K562 (cell line): ENCODE data around the gene HNRNPH3. TPM values are rescaled to one million over a fixed set of nuclear protein-coding genes. Genes with fewer than 3 reads are reported as not detected.

Source experiments
- DIDO1 ChIP-seq: fragments of 450-650 bp; IDR thresholded peaks from 2 replicates; pipeline ENCODE4 v1.6.1; 2016; ENCODE audit warnings: low read depth, missing biosample characterization, missing genetic modification characterization
- ETS2 ChIP-seq: IDR thresholded peaks from 2 replicates; pipeline ENCODE4 v1.6.1; 2016; ENCODE audit warnings: borderline replicate concordance, missing genetic modification characterization, mild to moderate bottlenecking, moderate library complexity, missing compliant biosample characterization; ENCODE audit not compliant: poor library complexity, severe bottlenecking
- MAZ ChIP-seq, 2 experiments: fragments of 450-650 bp in 1 of 2; sonication (generic) in 1 of 2; formaldehyde crosslinking; IDR thresholded peaks in 1 of 2; conservative IDR thresholded peaks in 1 of 2; 2 replicates each; pipeline versions ENCODE4 v1.4.0 to v1.5.0; 2020; ENCODE audit warnings: mild to moderate bottlenecking in 1 of 2, missing genetic modification reagents in 1 of 2
- MYBL2 ChIP-seq, 2 experiments: fragments of 450-650 bp in 1 of 2; sonication (generic) in 1 of 2; formaldehyde crosslinking in 1 of 2; IDR thresholded peaks; 2 replicates each; pipeline versions ENCODE4 v1.6.1 to v1.8.1; 2017 to 2022; ENCODE audit warnings: borderline replicate concordance in 1 of 2, inconsistent platforms in 1 of 2, low read depth in 1 of 2, mild to moderate bottlenecking in 1 of 2, missing genetic modification reagents in 1 of 2, moderate library complexity in 1 of 2
- polyA plus RNA-seq, 8 experiments: library from polyadenylated mRNA; depleted of rRNA in 4 of 8; stranded (reverse) in 5 of 8; unstranded in 3 of 8; fragments of >200 nt; fragmentation: Nextera tagmentation in 2 of 8; fragmentation: Illumina TruSeq in 1 of 8; extraction: Ambion mirVana in 2 of 8; extraction: Trizol in 1 of 8; gene quantifications; 2 replicates each; pipeline versions ENCODE4 v1.2.1 to v1.2.3, GENCODE V29; 2011 to 2014; ENCODE audit warnings: inconsistent platforms in 1 of 8, missing spikeins in 1 of 8
- total RNA-seq, 7 experiments: library from RNA; depleted of rRNA in 6 of 7; stranded (reverse); fragments of >200 nt in 6 of 7; fragmentation: Illumina TruSeq in 2 of 7; extraction: Trizol in 2 of 7; gene quantifications; 2 replicates each; pipeline versions ENCODE4 v1.2.1 to v1.2.3, GENCODE V29; 2011 to 2021; ENCODE audit warnings: low replicate concordance in 1 of 7
- TF ChIP-seq, protein P1 (sequence below): sonication (generic); formaldehyde crosslinking; IDR thresholded peaks from 2 replicates; pipeline ENCODE4 v1.4.0; 2020; ENCODE audit warnings: mild to moderate bottlenecking, missing genetic modification reagents
- TF ChIP-seq, protein P2 (sequence below), 2 experiments: IDR thresholded peaks; 2 replicates each; pipeline ENCODE4 v1.6.1; 2012; ENCODE audit warnings: improper control_type of control experiment in 2 of 2, low read depth in 2 of 2, low read length in 2 of 2, borderline replicate concordance in 1 of 2
- TF ChIP-seq, protein P3 (sequence below): fragments of 200-600 bp; sonication (generic); IDR thresholded peaks from one replicate; pipeline ENCODE4 v1.6.1; 2012; ENCODE audit warnings: mild to moderate bottlenecking, low read depth, low read length, inconsistent platforms

Gene HNRNPH3
- total and polyA plus RNA-seq, 9 of the 15 experiments (the other 6 are each of a cell fraction or from before 2014, with no cell fraction given) = 52.8 to 562 (median 152) TPM

DNA sequence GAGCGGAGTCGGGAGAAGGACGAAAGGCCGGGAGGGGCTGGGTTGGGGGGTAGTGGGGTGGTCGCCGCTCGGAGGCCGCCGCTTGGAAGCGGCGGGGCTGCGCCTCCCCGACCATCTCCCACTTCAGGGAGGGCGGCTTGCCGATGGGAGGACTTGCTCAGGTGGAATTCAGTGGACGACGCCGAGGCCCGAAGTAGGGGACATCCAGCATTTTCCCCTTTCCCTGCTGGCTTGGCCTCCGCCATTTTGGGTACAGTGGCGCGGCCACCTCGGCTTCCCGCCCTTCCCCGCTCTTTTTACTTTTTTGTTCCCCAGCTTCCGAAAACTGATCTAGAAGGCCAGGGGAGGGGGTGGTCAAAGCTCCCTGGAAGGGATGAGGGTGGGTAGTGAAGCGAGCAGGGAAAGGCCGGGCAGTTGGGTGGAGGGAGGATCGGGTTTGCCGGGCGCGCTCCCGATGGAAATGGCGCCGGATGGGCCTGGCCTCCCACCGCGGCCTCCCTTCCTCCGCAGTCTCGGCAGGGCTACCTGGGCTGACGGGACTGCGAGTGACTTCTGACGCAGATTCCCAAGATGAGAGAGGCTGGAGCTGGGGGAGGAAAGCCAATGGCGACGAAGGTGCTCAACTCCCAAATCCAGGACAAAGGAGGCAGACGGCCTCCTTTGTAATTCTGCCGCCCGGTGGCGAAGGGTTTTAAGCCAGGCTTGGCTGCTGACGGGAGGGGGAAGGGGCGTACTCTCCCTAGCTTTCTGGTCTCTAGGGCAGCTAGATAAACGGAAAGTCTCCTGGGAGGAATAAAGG, 594 bp downstream of the HNRNPH3 start, which contains the start of gene PBLD (continued):
- TF ChIP-seq, protein P1, sequence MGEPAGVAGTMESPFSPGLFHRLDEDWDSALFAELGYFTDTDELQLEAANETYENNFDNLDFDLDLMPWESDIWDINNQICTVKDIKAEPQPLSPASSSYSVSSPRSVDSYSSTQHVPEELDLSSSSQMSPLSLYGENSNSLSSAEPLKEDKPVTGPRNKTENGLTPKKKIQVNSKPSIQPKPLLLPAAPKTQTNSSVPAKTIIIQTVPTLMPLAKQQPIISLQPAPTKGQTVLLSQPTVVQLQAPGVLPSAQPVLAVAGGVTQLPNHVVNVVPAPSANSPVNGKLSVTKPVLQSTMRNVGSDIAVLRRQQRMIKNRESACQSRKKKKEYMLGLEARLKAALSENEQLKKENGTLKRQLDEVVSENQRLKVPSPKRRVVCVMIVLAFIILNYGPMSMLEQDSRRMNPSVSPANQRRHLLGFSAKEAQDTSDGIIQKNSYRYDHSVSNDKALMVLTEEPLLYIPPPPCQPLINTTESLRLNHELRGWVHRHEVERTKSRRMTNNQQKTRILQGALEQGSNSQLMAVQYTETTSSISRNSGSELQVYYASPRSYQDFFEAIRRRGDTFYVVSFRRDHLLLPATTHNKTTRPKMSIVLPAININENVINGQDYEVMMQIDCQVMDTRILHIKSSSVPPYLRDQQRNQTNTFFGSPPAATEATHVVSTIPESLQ (CRISPR knock-in tag) = no peak
- no peak for TF ChIP-seq ETS2 (tag)
- TF ChIP-seq, protein P2, sequence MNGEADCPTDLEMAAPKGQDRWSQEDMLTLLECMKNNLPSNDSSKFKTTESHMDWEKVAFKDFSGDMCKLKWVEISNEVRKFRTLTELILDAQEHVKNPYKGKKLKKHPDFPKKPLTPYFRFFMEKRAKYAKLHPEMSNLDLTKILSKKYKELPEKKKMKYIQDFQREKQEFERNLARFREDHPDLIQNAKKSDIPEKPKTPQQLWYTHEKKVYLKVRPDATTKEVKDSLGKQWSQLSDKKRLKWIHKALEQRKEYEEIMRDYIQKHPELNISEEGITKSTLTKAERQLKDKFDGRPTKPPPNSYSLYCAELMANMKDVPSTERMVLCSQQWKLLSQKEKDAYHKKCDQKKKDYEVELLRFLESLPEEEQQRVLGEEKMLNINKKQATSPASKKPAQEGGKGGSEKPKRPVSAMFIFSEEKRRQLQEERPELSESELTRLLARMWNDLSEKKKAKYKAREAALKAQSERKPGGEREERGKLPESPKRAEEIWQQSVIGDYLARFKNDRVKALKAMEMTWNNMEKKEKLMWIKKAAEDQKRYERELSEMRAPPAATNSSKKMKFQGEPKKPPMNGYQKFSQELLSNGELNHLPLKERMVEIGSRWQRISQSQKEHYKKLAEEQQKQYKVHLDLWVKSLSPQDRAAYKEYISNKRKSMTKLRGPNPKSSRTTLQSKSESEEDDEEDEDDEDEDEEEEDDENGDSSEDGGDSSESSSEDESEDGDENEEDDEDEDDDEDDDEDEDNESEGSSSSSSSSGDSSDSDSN (IDR thresholded peaks at IDR 0.05; ENCODE audit: borderline replicate concordance in 1 of 2, low read depth in 2 of 2, low read length in 2 of 2) = no peak
- TF ChIP-seq MYBL2 (IDR thresholded peaks at IDR 0.05; ENCODE audit: low read depth) = peak; percentile 72
- no peak for TF ChIP-seq MYBL2 (CRISPR knock-in tag; IDR thresholded peaks at IDR 0.05; ENCODE audit: borderline replicate concordance)
- TF ChIP-seq, protein P3, sequence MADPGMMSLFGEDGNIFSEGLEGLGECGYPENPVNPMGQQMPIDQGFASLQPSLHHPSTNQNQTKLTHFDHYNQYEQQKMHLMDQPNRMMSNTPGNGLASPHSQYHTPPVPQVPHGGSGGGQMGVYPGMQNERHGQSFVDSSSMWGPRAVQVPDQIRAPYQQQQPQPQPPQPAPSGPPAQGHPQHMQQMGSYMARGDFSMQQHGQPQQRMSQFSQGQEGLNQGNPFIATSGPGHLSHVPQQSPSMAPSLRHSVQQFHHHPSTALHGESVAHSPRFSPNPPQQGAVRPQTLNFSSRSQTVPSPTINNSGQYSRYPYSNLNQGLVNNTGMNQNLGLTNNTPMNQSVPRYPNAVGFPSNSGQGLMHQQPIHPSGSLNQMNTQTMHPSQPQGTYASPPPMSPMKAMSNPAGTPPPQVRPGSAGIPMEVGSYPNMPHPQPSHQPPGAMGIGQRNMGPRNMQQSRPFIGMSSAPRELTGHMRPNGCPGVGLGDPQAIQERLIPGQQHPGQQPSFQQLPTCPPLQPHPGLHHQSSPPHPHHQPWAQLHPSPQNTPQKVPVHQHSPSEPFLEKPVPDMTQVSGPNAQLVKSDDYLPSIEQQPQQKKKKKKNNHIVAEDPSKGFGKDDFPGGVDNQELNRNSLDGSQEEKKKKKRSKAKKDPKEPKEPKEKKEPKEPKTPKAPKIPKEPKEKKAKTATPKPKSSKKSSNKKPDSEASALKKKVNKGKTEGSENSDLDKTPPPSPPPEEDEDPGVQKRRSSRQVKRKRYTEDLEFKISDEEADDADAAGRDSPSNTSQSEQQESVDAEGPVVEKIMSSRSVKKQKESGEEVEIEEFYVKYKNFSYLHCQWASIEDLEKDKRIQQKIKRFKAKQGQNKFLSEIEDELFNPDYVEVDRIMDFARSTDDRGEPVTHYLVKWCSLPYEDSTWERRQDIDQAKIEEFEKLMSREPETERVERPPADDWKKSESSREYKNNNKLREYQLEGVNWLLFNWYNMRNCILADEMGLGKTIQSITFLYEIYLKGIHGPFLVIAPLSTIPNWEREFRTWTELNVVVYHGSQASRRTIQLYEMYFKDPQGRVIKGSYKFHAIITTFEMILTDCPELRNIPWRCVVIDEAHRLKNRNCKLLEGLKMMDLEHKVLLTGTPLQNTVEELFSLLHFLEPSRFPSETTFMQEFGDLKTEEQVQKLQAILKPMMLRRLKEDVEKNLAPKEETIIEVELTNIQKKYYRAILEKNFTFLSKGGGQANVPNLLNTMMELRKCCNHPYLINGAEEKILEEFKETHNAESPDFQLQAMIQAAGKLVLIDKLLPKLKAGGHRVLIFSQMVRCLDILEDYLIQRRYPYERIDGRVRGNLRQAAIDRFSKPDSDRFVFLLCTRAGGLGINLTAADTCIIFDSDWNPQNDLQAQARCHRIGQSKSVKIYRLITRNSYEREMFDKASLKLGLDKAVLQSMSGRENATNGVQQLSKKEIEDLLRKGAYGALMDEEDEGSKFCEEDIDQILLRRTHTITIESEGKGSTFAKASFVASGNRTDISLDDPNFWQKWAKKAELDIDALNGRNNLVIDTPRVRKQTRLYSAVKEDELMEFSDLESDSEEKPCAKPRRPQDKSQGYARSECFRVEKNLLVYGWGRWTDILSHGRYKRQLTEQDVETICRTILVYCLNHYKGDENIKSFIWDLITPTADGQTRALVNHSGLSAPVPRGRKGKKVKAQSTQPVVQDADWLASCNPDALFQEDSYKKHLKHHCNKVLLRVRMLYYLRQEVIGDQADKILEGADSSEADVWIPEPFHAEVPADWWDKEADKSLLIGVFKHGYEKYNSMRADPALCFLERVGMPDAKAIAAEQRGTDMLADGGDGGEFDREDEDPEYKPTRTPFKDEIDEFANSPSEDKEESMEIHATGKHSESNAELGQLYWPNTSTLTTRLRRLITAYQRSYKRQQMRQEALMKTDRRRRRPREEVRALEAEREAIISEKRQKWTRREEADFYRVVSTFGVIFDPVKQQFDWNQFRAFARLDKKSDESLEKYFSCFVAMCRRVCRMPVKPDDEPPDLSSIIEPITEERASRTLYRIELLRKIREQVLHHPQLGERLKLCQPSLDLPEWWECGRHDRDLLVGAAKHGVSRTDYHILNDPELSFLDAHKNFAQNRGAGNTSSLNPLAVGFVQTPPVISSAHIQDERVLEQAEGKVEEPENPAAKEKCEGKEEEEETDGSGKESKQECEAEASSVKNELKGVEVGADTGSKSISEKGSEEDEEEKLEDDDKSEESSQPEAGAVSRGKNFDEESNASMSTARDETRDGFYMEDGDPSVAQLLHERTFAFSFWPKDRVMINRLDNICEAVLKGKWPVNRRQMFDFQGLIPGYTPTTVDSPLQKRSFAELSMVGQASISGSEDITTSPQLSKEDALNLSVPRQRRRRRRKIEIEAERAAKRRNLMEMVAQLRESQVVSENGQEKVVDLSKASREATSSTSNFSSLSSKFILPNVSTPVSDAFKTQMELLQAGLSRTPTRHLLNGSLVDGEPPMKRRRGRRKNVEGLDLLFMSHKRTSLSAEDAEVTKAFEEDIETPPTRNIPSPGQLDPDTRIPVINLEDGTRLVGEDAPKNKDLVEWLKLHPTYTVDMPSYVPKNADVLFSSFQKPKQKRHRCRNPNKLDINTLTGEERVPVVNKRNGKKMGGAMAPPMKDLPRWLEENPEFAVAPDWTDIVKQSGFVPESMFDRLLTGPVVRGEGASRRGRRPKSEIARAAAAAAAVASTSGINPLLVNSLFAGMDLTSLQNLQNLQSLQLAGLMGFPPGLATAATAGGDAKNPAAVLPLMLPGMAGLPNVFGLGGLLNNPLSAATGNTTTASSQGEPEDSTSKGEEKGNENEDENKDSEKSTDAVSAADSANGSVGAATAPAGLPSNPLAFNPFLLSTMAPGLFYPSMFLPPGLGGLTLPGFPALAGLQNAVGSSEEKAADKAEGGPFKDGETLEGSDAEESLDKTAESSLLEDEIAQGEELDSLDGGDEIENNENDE = peak; percentile 73
- TF ChIP-seq MAZ (CRISPR knock-in tag; conservative IDR thresholded peaks at IDR 0.05 in 1 of 2, IDR thresholded peaks at IDR 0.05 in 1 of 2) = peak; percentile 72 to 88; a peak in 3 of 4 replicates
- 0 out of 2 replicates have a peak, but pooled peaks have one; percentile 49 for TF ChIP-seq DIDO1 (tag)
